ENCODE data around the gene SFXN3.

The SFXN3 gene

DNA sequence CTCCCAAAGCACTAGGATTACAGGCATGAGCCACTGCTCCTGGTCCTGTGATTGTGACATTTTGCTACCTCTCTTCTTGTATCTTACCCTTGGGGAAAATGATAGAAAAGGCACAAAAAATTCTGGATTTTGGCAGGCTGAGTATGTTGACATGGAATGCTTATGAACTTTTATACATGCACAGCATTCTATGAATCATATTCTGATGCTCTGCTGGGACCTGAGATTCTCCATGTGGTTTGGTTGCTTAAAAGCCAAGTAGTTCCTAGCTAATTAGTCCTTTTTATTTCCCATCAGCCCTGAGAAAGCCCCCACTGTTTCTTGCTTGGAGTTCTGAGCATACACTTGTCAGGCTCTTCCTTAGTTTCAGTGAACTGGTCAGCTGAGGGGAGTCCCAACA lies 22.5 kb downstream of the SFXN3 start:
- TF ChIP-seq, protein P1, sequence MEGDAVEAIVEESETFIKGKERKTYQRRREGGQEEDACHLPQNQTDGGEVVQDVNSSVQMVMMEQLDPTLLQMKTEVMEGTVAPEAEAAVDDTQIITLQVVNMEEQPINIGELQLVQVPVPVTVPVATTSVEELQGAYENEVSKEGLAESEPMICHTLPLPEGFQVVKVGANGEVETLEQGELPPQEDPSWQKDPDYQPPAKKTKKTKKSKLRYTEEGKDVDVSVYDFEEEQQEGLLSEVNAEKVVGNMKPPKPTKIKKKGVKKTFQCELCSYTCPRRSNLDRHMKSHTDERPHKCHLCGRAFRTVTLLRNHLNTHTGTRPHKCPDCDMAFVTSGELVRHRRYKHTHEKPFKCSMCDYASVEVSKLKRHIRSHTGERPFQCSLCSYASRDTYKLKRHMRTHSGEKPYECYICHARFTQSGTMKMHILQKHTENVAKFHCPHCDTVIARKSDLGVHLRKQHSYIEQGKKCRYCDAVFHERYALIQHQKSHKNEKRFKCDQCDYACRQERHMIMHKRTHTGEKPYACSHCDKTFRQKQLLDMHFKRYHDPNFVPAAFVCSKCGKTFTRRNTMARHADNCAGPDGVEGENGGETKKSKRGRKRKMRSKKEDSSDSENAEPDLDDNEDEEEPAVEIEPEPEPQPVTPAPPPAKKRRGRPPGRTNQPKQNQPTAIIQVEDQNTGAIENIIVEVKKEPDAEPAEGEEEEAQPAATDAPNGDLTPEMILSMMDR (IDR thresholded peaks at IDR 0.05; ENCODE audit: insufficient read depth, low read length, missing control alignments): no peak
- H3K4me3 ChIP-seq (ENCODE audit: low read depth, low read length): no peak overlapping the region
- POLR2A ChIA-PET: interaction anchor here (4.0 kb wide), 1 partner anchor 11 kb away, joined by 19 read pairs; no protein-coding TSS in a partner anchor
- DNase-seq (ENCODE audit: low read depth, low spot score): no peak
- CTCF ChIA-PET: interaction anchor here (0.7 to 35.4 kb wide), 6 partner anchors 2 to 89 kb away, joined by 3 to 1481 read pairs (median 42); partner anchors contain the start of genes KAZALD1, LZTS2, PDZD7 and SFXN3

DNA sequence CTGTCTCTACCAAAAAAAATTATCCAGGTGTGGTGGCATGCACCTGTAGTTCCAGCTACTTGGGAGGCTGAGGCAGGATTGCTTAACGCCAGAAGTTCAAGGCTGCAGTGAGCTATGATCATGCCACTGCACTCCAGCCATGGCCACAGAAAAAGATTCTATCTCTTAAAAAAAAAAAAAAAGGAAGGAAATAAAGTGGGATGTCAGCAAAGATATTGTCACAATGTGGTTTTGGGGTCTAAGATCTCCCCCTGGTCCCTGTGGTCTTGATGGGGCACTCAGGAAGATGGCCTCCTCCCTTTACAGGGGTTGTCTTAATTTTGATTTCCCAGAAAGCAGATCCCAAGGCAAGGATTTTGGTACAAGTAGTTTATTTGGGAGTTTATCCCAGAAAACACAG lies 23.3 kb downstream of the SFXN3 start:
- TF ChIP-seq, protein P1 (IDR thresholded peaks at IDR 0.05; ENCODE audit: insufficient read depth, low read length, missing control alignments): no peak
- CTCF ChIA-PET: interaction anchor here (0.7 to 35.4 kb wide), 4 partner anchors 1 to 54 kb away, joined by 3 to 1481 read pairs (median 745); partner anchors contain the start of genes KAZALD1, LZTS2, PDZD7 and SFXN3
- DNase-seq (ENCODE audit: low read depth, low spot score): no peak
- H3K4me3 ChIP-seq (ENCODE audit: low read depth, low read length): no peak overlapping the region
- POLR2A ChIA-PET: no interaction called here

DNA sequence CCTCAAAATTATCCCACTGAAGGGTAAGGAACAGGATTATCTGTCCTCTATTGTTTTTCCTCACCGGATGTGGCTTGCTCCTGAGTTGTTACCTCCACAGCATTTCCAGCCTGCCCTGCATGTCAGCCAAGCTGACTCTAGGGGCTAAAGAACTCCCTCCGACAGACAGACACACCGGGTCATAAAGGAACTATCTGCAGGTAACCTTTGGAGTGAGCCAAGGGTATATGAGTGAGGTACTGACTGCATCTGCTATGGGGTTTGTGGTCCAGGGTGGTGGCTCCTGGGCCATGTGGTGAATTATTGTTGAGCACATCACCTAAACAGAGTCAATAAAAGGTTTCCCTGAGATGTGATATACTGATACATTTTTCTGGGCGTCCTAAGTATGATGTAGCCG lies 23.8 kb downstream of the SFXN3 start:
- no peak overlapping the region for H3K4me3 ChIP-seq (ENCODE audit: low read depth, low read length)
- no peak for DNase-seq (ENCODE audit: low read depth, low spot score)
- CTCF ChIA-PET: interaction anchor here (0.7 to 35.4 kb wide), 6 partner anchors 1 to 87 kb away, joined by 3 to 1481 read pairs (median 69); partner anchors contain the start of genes KAZALD1, PDZD7 and SFXN3
- TF ChIP-seq, protein P1 (IDR thresholded peaks at IDR 0.05; ENCODE audit: insufficient read depth, low read length, missing control alignments): no peak
- POLR2A ChIA-PET: no interaction called here

DNA sequence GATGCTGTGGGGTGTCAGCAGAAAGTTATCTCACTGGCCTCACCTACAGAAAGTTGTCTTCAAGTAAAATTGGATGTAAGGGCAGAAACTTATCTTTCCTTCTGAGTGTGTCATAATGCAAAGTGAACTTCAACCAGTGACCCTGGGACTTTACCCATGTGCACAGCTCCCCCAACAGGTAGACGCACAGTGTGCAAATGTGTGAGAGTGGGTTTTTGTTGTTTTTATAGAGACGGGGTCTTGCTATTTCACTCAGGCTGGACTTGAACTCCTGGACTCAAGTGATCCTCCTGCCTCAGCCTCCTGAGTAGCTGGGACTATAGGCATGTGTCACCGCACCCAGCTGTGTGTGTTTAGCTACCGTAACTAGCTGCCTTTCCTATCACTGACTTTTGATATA lies 24.4 kb downstream of the SFXN3 start:
- CTCF ChIA-PET: interaction anchor here (0.6 to 35.4 kb wide), 7 partner anchors 0 to 99 kb away, joined by 3 to 1481 read pairs (median 9); partner anchors contain the start of genes KAZALD1, PDZD7 and SFXN3
- no peak for DNase-seq (ENCODE audit: low read depth, low spot score)
- H3K4me3 ChIP-seq (ENCODE audit: low read depth, low read length): no peak overlapping the region
- TF ChIP-seq, protein P1 (IDR thresholded peaks at IDR 0.05; ENCODE audit: insufficient read depth, low read length, missing control alignments): no peak
- POLR2A ChIA-PET: no interaction called here

DNA sequence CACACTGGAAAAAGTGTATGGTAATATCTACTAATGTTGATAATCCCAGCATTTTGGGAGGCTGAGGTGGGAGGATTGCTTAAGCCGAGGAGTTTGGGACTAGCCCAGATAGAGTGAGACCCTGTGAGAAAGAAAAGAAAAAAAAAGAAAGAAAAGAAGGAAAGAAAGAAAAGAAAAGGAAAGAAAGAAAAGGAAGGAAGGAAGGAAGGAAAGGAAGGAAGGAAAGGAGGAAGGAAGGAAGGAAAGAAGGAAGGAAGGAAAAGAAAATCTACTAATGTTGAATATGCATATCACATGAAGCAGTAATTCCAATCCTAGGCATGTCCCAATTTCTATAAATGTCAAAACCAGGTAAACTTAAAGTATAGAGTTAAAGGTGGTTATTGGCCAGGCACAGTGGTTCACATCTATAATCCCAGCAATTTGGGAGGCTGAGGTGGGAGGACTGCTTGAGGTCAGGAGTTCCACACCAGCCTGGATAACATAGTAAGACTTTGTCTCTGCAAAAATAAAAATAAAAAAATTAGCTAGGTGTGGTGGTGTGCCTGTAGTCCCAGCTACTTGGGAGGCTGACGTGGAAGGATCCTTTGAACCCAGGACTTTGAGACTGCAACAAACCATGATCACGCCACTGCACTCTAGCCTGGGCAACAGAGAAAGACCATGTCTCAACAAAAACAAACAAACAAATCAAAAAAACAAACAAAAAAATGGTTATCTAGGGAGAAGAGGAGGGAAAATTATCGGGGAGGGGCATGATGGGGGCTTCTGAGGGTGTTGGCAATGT lies 25.5 kb downstream of the SFXN3 start:
- POLR2A ChIA-PET: no interaction called here
- H3K4me3 ChIP-seq (ENCODE audit: low read depth, low read length): no peak overlapping the region
- TF ChIP-seq, protein P1 (IDR thresholded peaks at IDR 0.05; ENCODE audit: insufficient read depth, low read length, missing control alignments): no peak
- DNase-seq (ENCODE audit: low read depth, low spot score): no peak
- CTCF ChIA-PET: interaction anchor here (0.6 to 35.4 kb wide), 8 partner anchors 1 to 85 kb away, joined by 3 to 1481 read pairs (median 114); partner anchors contain the start of genes KAZALD1, PDZD7 and SFXN3

Measured in AG04449 (cell line).